Panc1 (cell line): ENCODE measurements around the gene TBC1D10B. TPM values are rescaled to one million over a fixed set of nuclear protein-coding genes. Genes with fewer than 3 reads are reported as not detected.

Experiments used
- ATAC-seq: fragments of 200-7000 bp; cut with Tn5 transposase; 2 replicates; pipeline ENCODE4 v1.9.1; 2020; ENCODE audit warnings: mild to moderate bottlenecking, moderate library complexity
- BruUV-seq: library from RNA; stranded (reverse); fragments of 400-500 nt; replicated peaks from 2 replicates; lab custom pipeline; 2021; lab: Mats Ljungman, UMichigan
- CTCF ChIA-PET: fragments of 300-600 bp; sonication (Branson Sonifier 250); formaldehyde crosslinking; loops from one replicate; lab custom pipeline; 2022; ENCODE audit warnings: antibody characterized with exemption; lab: Charles Lee
- POLR2A ChIA-PET: fragments of 300-600 bp; sonication (Branson Sonifier 250); formaldehyde crosslinking; loops from one replicate; lab custom pipeline; 2022; ENCODE audit warnings: antibody characterized with exemption; lab: Charles Lee
- DNase-seq: peaks from one replicate; pipeline ENCODE4 v3.0.0-alpha.2; 2010; ENCODE audit warnings: low read depth, low spot score
- H3K27ac ChIP-seq: 2 replicates; pipeline ENCODE4 v1.5.1; 2011; ENCODE audit warnings: mild to moderate bottlenecking, low read length, inconsistent platforms
- H3K27me3 ChIP-seq: fragments of 200-500 bp; sonication (Bioruptor generic); 2 replicates; pipeline ENCODE4 v1.6.0; 2014; ENCODE audit warnings: low read length, inconsistent platforms; ENCODE audit not compliant: control insufficient read depth, insufficient read depth
- H3K36me3 ChIP-seq: fragments of 200-500 bp; sonication (Bioruptor generic); 2 replicates; pipeline ENCODE4 v1.5.1; 2014; ENCODE audit warnings: inconsistent platforms, mild to moderate bottlenecking, low read length, moderate library complexity; ENCODE audit not compliant: control insufficient read depth, insufficient read depth
- H3K4me1 ChIP-seq: 2 replicates; pipeline ENCODE4 v1.5.1; 2011; ENCODE audit warnings: inconsistent platforms, mild to moderate bottlenecking, low read length, moderate library complexity; ENCODE audit not compliant: control insufficient read depth, insufficient read depth
- H3K4me3 ChIP-seq, 2 experiments: 2 replicates each; pipeline ENCODE4 v1.5.1; 2011 to 2012; ENCODE audit warnings: low read depth in 2 of 2, low read length in 2 of 2, mild to moderate bottlenecking in 2 of 2, inconsistent platforms in 1 of 2, moderate library complexity in 1 of 2
- H3K9me3 ChIP-seq: fragments of 200-500 bp; sonication (Bioruptor generic); 2 replicates; pipeline ENCODE4 v1.5.1; 2014; ENCODE audit warnings: low read depth, mild to moderate bottlenecking, inconsistent platforms, low read length, moderate library complexity; ENCODE audit not compliant: control insufficient read depth, insufficient read depth
- CTCF ChIP-seq: fragments of 450-650 bp; IDR thresholded peaks from 2 replicates; pipeline ENCODE4 v1.5.1; 2017; ENCODE audit warnings: mild to moderate bottlenecking
- POLR2AphosphoS5 ChIP-seq: IDR thresholded peaks from 2 replicates; pipeline ENCODE4 v1.6.1; 2012; ENCODE audit warnings: mild to moderate bottlenecking, low read depth, low read length, moderate library complexity
- REST ChIP-seq, 2 experiments: IDR thresholded peaks; 2 replicates each; pipeline ENCODE4 v1.6.1; 2011 to 2012; ENCODE audit warnings: low read depth in 2 of 2, control low read depth in 1 of 2, low read length in 1 of 2, mild to moderate bottlenecking in 1 of 2, moderate library complexity in 1 of 2; ENCODE audit not compliant: insufficient read depth in 1 of 2
- SIN3A ChIP-seq: IDR thresholded peaks from 2 replicates; pipeline ENCODE4 v1.6.1; 2012; ENCODE audit warnings: low read depth, mild to moderate bottlenecking, low read length, moderate library complexity, borderline replicate concordance; ENCODE audit not compliant: insufficient read depth
- TCF7L2 ChIP-seq: IDR thresholded peaks from 2 replicates; pipeline ENCODE4 v1.6.1; 2011; ENCODE audit warnings: mild to moderate bottlenecking, low read depth, low read length, inconsistent platforms
- in situ Hi-C: cut with HindIII; loops from 2 replicates; pipeline ENCODE4 v1.10.0; 2016; ENCODE audit warnings: low sequenced_read_pairs, low pct_unique_long_range_greater_than_20kb
- intact Hi-C: fragments of 100-400 bp; cut with micrococcal nuclease; formaldehyde crosslinking; loops from one replicate; pipeline ENCODE4 v1.10.0; 2022; ENCODE audit not compliant: unreplicated experiment
- total RNA-seq: library from RNA; stranded (reverse); gene quantifications from one replicate; pipeline ENCODE4 v1.2.1, GENCODE V29; 2021; ENCODE audit not compliant: unreplicated experiment

Gene TBC1D10B
- total RNA-seq, 1 experiment from 2014 or later, result 52.6 TPM

- ChIA-PET CTCF (interaction anchor here (0.6 to 1.5 kb wide), 2 partner anchors 9 to 28 kb away, joined by 4 read pairs; no protein-coding TSS in a partner anchor), POLR2A (interaction anchor here (0.5 kb wide), 1 partner anchor 266 kb away, joined by 4 read pairs; no protein-coding TSS in a partner anchor)
- BruUV-seq, result no TSS peak
- no peaks in the 10 kb centered on the region for H3K27me3 ChIP-seq
- TF ChIP-seq REST (IDR thresholded peaks at IDR 0.05; ENCODE audit: insufficient read depth in 1 of 2, low read depth in 2 of 2, low read length in 1 of 2), result no peak
- TF ChIP-seq TCF7L2, result no peak
- TF ChIP-seq POLR2AphosphoS5, result no peak
- TF ChIP-seq SIN3A, result no peak
- TF ChIP-seq CTCF, result no peak
- H3K36me3 ChIP-seq, result no peaks in the 10 kb centered on the region
- intact Hi-C loops, result no loop called here
- no peak for DNase-seq
- peak overlapping the region; percentile 86 for H3K27ac ChIP-seq
- H3K4me1 ChIP-seq, result peaks cover 14% of the 10 kb centered on the region
- in situ Hi-C loops, result no loop called here
- ATAC-seq, result peak; percentile 17
- H3K9me3 ChIP-seq, result no peaks in the 10 kb centered on the region
- H3K4me3 ChIP-seq, result peak overlapping the region; percentile 69 to 74
These were observed 36.5 kb upstream of the TBC1D10B start for GRCh38 chr16:30406795-30407101.

- TF ChIP-seq CTCF, result no peak
- TF ChIP-seq TCF7L2, result no peak
- BruUV-seq, result no TSS peak
- Histone ChIP-seq H3K36me3 (no peaks in the 10 kb centered on the region), H3K4me1 (peaks cover 14% of the 10 kb centered on the region), H3K4me3 (no peak overlapping the region), H3K9me3 (no peaks in the 10 kb centered on the region), H3K27ac (peak overlapping the region; percentile 21; the same call in 1 of the 2 replicates), H3K27me3 (no peaks in the 10 kb centered on the region)
- in situ Hi-C loops (no loop called here), intact Hi-C loops (no loop called here)
- DNase-seq (no peak), ATAC-seq (no peak)
- ChIA-PET CTCF (no interaction called here), POLR2A (interaction anchor here (0.7 kb wide), 1 partner anchor 19 kb away, joined by 3 read pairs; no protein-coding TSS in a partner anchor)
These were observed 31.6 kb upstream of the TBC1D10B start for GRCh38 chr16:30401768-30402425.
